PFSK-1 (cell line): ENCODE results near the gene NCK2.

Experiments used
- FOXP2 ChIP-seq: optimal IDR thresholded peaks from 2 replicates; pipeline ENCODE3; 2011; ENCODE audit warnings: borderline replicate concordance, control low read depth, inconsistent platforms; ENCODE audit not compliant: insufficient read depth; ENCODE audit errors: extremely low read length, extremely low read depth
- POLR2AphosphoS5 ChIP-seq: IDR thresholded peaks from 2 replicates; pipeline ENCODE4 v1.6.1; 2012; ENCODE audit warnings: low read depth, mild to moderate bottlenecking, control low read depth, low read length, moderate library complexity
- SIN3A ChIP-seq: IDR thresholded peaks from 2 replicates; pipeline ENCODE4 v1.6.1; 2012; ENCODE audit warnings: mild to moderate bottlenecking, low read length, moderate library complexity, borderline replicate concordance; ENCODE audit not compliant: insufficient read depth
- TAF1 ChIP-seq: IDR thresholded peaks from 2 replicates; pipeline ENCODE4 v1.6.1; 2012; ENCODE audit warnings: low read length, control low read depth, borderline replicate concordance; ENCODE audit not compliant: insufficient read depth

DNA sequence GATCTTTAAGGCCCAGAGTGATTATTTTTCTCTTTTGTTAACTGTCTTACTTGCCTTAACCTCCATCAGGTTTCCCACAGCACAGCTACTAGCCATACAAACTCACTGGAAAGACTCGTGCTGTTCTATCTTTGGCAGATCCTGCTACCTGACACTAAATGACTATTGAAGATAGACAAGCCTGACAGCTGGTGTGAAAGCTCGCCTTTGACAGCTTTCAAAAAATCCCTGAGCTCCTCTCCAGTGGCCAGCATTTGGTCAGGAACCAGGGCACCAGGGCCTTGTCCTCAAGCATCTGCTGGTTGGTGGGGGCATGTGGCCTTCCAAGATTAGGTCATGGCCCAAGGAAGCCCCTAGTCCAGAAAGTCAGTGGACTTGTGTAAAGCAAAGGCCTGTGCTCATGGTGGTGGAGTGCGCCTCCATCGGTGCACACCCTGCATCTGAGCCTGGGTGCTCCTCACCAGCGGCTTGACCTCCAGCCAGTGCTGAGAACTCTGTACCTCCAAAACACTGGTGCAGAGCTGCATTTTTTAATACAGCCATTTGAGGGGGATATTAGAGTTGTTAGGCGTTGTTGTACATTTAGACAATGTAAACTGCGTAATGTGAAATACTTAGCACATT lies 158.5 kb downstream of the NCK2 start:
- TF ChIP-seq SIN3A, result no peak
- TF ChIP-seq POLR2AphosphoS5, result no peak
- no peak for TF ChIP-seq FOXP2
- no peak for TF ChIP-seq TAF1
